OCI-LY3 (cell line): ENCODE results near the gene SH3RF3.

Source experiments
- CTCF ChIP-seq: fragments of 200-600, 300-600 bp; sonication (generic); IDR thresholded peaks from 2 replicates; pipeline ENCODE4 v1.5.1; 2014; ENCODE audit warnings: antibody characterized with exemption, low read length, low read depth
- EZH2phosphoT487 ChIP-seq: fragments of 200-600 bp; shearing (Covaris generic); IDR thresholded peaks from 2 replicates; pipeline ENCODE4 v1.6.1; 2018; ENCODE audit warnings: antibody characterized with exemption, mixed run types, low read depth

- TF ChIP-seq CTCF, result no peak
- no peak for TF ChIP-seq EZH2phosphoT487
These were observed 267.5 kb downstream of the SH3RF3 start for GRCh38 chr2:109396202-109397180.
